NCI-H748 treated with DMSO at 0.1 percent for 48 hours (cell line): ENCODE results near the gene GNAZ.
"Not testable (repeated sequence)": the region's sequence is repeated elsewhere in the genome, so short reads cannot be mapped to it uniquely, and the experiment has no call there.

Source experiments
- DNase-seq: peaks from one replicate; lab custom pipeline; 2025; lab: John Stamatoyannopoulos, UW

Gene GNAZ

GRCh38 chr22:23070418-23071229, at the start of gene GNAZ:
GNAZ (plus strand) TSS chr22:23070519; CDS start chr22:23095696, 25,177 bp downstream.
- peak; percentile 4 for DNase-seq

- DNase-seq = no peak
Measured at GRCh38 chr22:23020659-23021293, 49.5 kb upstream of the GNAZ start.

- DNase-seq = not testable (repeated sequence)
Measured at GRCh38 chr22:23021660-23022353, 48.5 kb upstream of the GNAZ start.

GRCh38 chr22:23023294-23023693, 47.0 kb upstream of the GNAZ start:
- no peak for DNase-seq

GRCh38 chr22:23026777-23027176, 43.5 kb upstream of the GNAZ start:
- no peak for DNase-seq

- not testable (repeated sequence) for DNase-seq
Measured at GRCh38 chr22:23027849-23028248, 42.5 kb upstream of the GNAZ start.

GRCh38 chr22:23029521-23030228, 40.6 kb upstream of the GNAZ start:
- DNase-seq = no peak

- DNase-seq = no peak
Measured at GRCh38 chr22:23031381-23031780, 38.9 kb upstream of the GNAZ start.

- DNase-seq = no peak
Measured at GRCh38 chr22:23031786-23032185, 38.5 kb upstream of the GNAZ start.

GRCh38 chr22:23032658-23033057, 37.7 kb upstream of the GNAZ start:
- no peak for DNase-seq

- no peak for DNase-seq
Measured at GRCh38 chr22:23033116-23033905, 37.0 kb upstream of the GNAZ start.

GRCh38 chr22:23034621-23035556, 35.4 kb upstream of the GNAZ start:
- no peak for DNase-seq

GRCh38 chr22:23035557-23036277, 34.6 kb upstream of the GNAZ start:
- no peak for DNase-seq

- DNase-seq = no peak
Measured at GRCh38 chr22:23036684-23037428, 33.5 kb upstream of the GNAZ start.

GRCh38 chr22:23037429-23038333, 32.6 kb upstream of the GNAZ start:
- DNase-seq = no peak

- no peak for DNase-seq
Measured at GRCh38 chr22:23038334-23038642, 32.0 kb upstream of the GNAZ start.

- no peak for DNase-seq
Measured at GRCh38 chr22:23038902-23039301, 31.4 kb upstream of the GNAZ start.

GRCh38 chr22:23042179-23042578, 28.1 kb upstream of the GNAZ start:
- no peak for DNase-seq
